Measurements from ENCODE around the gene KRT85. TPM values are rescaled to one million over a fixed set of nuclear protein-coding genes. Genes with fewer than 3 reads are reported as not detected.

The KRT85 gene
- total and polyA plus RNA-seq, 2 experiments from 2014 or later, result not detected

DNA sequence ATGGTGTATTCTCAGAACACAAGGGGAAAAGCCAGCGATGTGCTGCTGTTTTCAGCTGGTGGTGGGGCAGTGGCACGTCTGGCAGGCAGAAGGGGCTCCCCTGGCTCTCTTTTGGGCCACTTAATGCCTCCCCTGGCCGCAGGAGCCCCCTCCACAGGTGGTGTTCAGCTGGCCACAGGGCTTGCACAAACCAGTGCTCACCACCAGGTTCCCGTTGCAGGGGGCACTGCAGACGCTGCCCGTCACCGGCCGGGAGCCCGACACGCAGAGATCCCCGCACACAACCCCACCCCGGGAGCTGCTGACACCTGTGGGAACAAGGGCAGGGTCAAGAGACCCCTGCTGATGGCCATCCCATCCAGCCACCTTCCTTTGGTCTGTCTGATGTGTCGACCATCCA lies 52.8 kb downstream of the KRT85 start:
- Histone ChIP-seq H3K27me3 (replicated peaks; ENCODE audit: insufficient read depth) (peaks cover 8% of the 10 kb centered on the region), H3K4me3 (no peak overlapping the region), H4K20me1 (ENCODE audit: insufficient read depth) (no peaks in the 10 kb centered on the region), H2AFZ (no peak overlapping the region), H3K4me2 (ENCODE audit: unreplicated experiment) (no peak overlapping the region), H3K27ac (no peak overlapping the region), H3K36me3 (ENCODE audit: low read depth) (no peaks in the 10 kb centered on the region), H3F3A (ENCODE audit: insufficient read depth) (0 out of 2 replicates have a peak, but pooled peaks cover 4% of the 10 kb centered on the region), H3K79me2 (ENCODE audit: insufficient read depth) (no peaks in the 10 kb centered on the region), H3K4me1 (ENCODE audit: insufficient read depth) (peaks cover 9% of the 10 kb centered on the region), H3K9me3 (ENCODE audit: low read depth) (no peaks in the 10 kb centered on the region), H3K9me2 (ENCODE audit: insufficient read depth) (no peaks in the 10 kb centered on the region), H3K9ac (no peak overlapping the region)
- no peak for DNase-seq
- in situ Hi-C loops (cut with MboI), result no loop called here
- no peak for TF ChIP-seq EZH2phosphoT487 (IDR thresholded peaks at IDR 0.05; ENCODE audit: insufficient read depth, low read depth)
- no peak for TF ChIP-seq EZH2 (IDR thresholded peaks at IDR 0.05; ENCODE audit: insufficient read depth, poor library complexity, severe bottlenecking)
- WGBS, 2 experiments (ENCODE audit: low coverage in 1 of 2, low lambda C conversion rate in 2 of 2, missing lambda C conversion rate in 2 of 2), result 79 to 82% methylated on average over 13 of the region's 13 CpGs

DNA sequence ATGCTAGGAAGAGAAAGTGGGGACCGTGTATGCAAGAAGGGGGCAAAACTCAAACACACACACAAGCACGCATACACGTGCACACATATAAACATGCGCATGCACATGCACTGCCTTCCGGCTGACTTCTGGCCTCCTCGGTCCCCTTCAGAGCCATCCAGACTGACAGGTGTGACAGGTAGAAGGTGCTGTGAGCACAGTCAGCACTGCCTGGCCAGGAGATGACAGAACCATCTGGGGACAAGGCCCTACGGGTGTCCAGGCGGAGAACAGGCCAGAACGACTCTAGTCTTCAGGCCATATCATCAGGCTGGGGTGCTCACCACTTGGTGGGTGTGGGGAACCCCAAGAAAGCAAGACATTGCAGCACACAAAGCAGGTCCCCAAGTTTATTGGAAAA lies 53.4 kb downstream of the KRT85 start:
- H3K79me2 ChIP-seq (ENCODE audit: insufficient read depth), result no peaks in the 10 kb centered on the region
- H3K4me3 ChIP-seq, result no peak overlapping the region
- H4K20me1 ChIP-seq (ENCODE audit: insufficient read depth), result no peaks in the 10 kb centered on the region
- 82 to 84% methylated on average over 7 to 9 of the region's 9 CpGs for WGBS, 2 experiments (ENCODE audit: low coverage in 1 of 2, low lambda C conversion rate in 2 of 2, missing lambda C conversion rate in 2 of 2)
- H3K36me3 ChIP-seq (ENCODE audit: low read depth), result no peaks in the 10 kb centered on the region
- DNase-seq, result no peak
- H2AFZ ChIP-seq, result no peak overlapping the region
- H3K4me2 ChIP-seq (ENCODE audit: unreplicated experiment), result no peak overlapping the region
- H3K9me2 ChIP-seq (ENCODE audit: insufficient read depth), result no peaks in the 10 kb centered on the region
- no peaks in the 10 kb centered on the region for H3K9me3 ChIP-seq (ENCODE audit: low read depth)
- peaks cover 9% of the 10 kb centered on the region for H3K4me1 ChIP-seq (ENCODE audit: insufficient read depth)
- no peak for TF ChIP-seq EZH2phosphoT487 (IDR thresholded peaks at IDR 0.05; ENCODE audit: insufficient read depth, low read depth)
- 0 out of 2 replicates have a peak, but pooled peaks cover 4% of the 10 kb centered on the region for H3F3A ChIP-seq (ENCODE audit: insufficient read depth)
- no peak overlapping the region for H3K27ac ChIP-seq
- in situ Hi-C loops (cut with MboI), result no loop called here
- no peak overlapping the region for H3K9ac ChIP-seq
- 0 out of 2 replicates have a peak, but pooled peaks cover 2% of the 10 kb centered on the region for H3K27me3 ChIP-seq (replicated peaks; ENCODE audit: insufficient read depth)

DNA sequence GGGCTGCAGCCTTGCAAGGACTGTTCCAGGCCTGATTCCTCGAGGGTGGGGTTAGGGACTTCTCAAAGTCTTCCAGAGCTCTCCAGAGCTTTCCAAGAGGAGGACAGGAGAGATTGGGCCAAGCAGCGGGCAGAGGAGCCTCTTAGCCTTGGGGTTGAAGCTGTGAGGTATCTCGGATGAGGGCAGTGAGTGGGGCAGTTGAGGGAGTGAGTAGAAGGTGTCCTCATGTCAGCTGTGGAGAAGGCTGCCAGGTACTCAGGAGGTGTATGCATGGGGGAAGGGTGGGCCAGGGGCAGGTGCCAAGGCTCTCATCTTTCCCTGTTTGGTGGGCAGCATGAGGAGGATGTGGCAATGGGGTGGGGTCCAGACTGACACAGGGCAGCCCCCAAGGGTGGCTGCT lies 53.8 kb downstream of the KRT85 start:
- no peak overlapping the region for H3K27ac ChIP-seq
- WGBS, 2 experiments (ENCODE audit: low coverage in 1 of 2, low lambda C conversion rate in 2 of 2, missing lambda C conversion rate in 2 of 2), result 44 to 51% methylated on average over 3 of the region's 3 CpGs
- peaks cover 9% of the 10 kb centered on the region for H3K4me1 ChIP-seq (ENCODE audit: insufficient read depth)
- H2AFZ ChIP-seq, result no peak overlapping the region
- H3F3A ChIP-seq (ENCODE audit: insufficient read depth), result 0 out of 2 replicates have a peak, but pooled peaks cover 4% of the 10 kb centered on the region
- no peaks in the 10 kb centered on the region for H4K20me1 ChIP-seq (ENCODE audit: insufficient read depth)
- H3K27me3 ChIP-seq (replicated peaks; ENCODE audit: insufficient read depth), result no peaks in the 10 kb centered on the region
- in situ Hi-C loops (cut with MboI), result no loop called here
- TF ChIP-seq EZH2phosphoT487 (IDR thresholded peaks at IDR 0.05; ENCODE audit: insufficient read depth, low read depth) (no peak), EZH2 (IDR thresholded peaks at IDR 0.05; ENCODE audit: insufficient read depth, poor library complexity, severe bottlenecking) (no peak)
- H3K4me2 ChIP-seq (ENCODE audit: unreplicated experiment), result no peak overlapping the region
- H3K4me3 ChIP-seq, result no peak overlapping the region
- H3K79me2 ChIP-seq (ENCODE audit: insufficient read depth), result no peaks in the 10 kb centered on the region
- DNase-seq, result no peak
- H3K9ac ChIP-seq, result no peak overlapping the region
- no peaks in the 10 kb centered on the region for H3K9me3 ChIP-seq (ENCODE audit: low read depth)
- H3K9me2 ChIP-seq (ENCODE audit: insufficient read depth), result no peaks in the 10 kb centered on the region
- no peaks in the 10 kb centered on the region for H3K36me3 ChIP-seq (ENCODE audit: low read depth)

DNA sequence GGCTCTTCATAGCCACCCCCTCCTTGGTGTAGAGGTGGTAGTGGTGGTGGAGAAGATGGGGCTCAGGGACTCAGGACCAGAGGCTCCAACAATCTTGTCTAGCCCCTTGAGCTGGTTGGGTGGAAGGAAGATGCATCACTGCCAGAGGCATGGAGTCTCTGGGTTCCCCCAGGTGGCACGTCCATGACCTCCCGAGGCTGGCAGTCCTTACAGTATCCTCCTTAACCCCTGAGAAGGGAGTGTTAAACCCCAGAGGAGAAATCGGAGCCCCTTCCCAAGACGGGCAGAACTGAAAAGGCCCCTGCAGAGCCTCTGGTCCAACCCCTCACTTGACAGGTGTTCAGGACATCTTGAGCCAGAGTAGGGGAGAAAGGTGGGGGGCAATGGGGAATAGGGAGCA lies 55.2 kb downstream of the KRT85 start:
- H3K79me2 ChIP-seq (ENCODE audit: insufficient read depth), result no peaks in the 10 kb centered on the region
- no peaks in the 10 kb centered on the region for H4K20me1 ChIP-seq (ENCODE audit: insufficient read depth)
- in situ Hi-C loops (cut with MboI), result no loop called here
- no peak overlapping the region for H3K4me3 ChIP-seq
- no peaks in the 10 kb centered on the region for H3K9me3 ChIP-seq (ENCODE audit: low read depth)
- H3K27ac ChIP-seq, result no peak overlapping the region
- peaks cover 9% of the 10 kb centered on the region for H3K4me1 ChIP-seq (ENCODE audit: insufficient read depth)
- H2AFZ ChIP-seq, result no peak overlapping the region
- H3K4me2 ChIP-seq (ENCODE audit: unreplicated experiment), result no peak overlapping the region
- no peaks in the 10 kb centered on the region for H3K9me2 ChIP-seq (ENCODE audit: insufficient read depth)
- no peak overlapping the region for H3K9ac ChIP-seq
- H3F3A ChIP-seq (ENCODE audit: insufficient read depth), result 0 out of 2 replicates have a peak, but pooled peaks cover 4% of the 10 kb centered on the region
- DNase-seq, result no peak
- H3K36me3 ChIP-seq (ENCODE audit: low read depth), result no peaks in the 10 kb centered on the region
- WGBS, 2 experiments (ENCODE audit: low coverage in 1 of 2, low lambda C conversion rate in 2 of 2, missing lambda C conversion rate in 2 of 2), result 58 to 82% methylated on average over 4 of the region's 4 CpGs
- TF ChIP-seq EZH2 (IDR thresholded peaks at IDR 0.05; ENCODE audit: insufficient read depth, poor library complexity, severe bottlenecking), result no peak
- TF ChIP-seq EZH2phosphoT487 (IDR thresholded peaks at IDR 0.05; ENCODE audit: insufficient read depth, low read depth), result no peak
- H3K27me3 ChIP-seq (replicated peaks; ENCODE audit: insufficient read depth), result no peaks in the 10 kb centered on the region

DNA sequence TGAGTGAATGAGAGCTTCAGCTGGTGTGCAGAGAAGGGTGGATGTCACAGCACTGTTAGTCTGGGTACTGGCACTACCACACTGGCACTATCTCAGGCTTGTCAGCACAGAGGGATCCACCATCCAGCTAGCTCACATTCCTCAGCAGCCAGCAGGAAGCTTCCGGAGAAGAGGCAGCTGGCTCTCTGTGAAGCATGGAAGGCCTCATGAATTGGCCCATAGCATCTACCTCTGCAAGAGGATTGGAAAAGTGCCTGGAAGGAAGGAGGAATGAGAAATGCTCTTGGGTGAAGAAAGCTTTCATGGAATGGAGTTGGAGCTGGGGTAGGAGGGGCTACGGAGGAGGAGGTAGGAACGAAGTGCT lies 56.0 kb downstream of the KRT85 start:
- in situ Hi-C loops (cut with MboI), result no loop called here
- Histone ChIP-seq H3K27me3 (replicated peaks; ENCODE audit: insufficient read depth) (no peaks in the 10 kb centered on the region), H3K36me3 (ENCODE audit: low read depth) (no peaks in the 10 kb centered on the region), H3K4me1 (ENCODE audit: insufficient read depth) (peaks cover 9% of the 10 kb centered on the region), H3K4me3 (no peak overlapping the region), H3K27ac (peak overlapping the region; percentile 62), H4K20me1 (ENCODE audit: insufficient read depth) (no peaks in the 10 kb centered on the region), H2AFZ (no peak overlapping the region), H3F3A (ENCODE audit: insufficient read depth) (0 out of 2 replicates have a peak, but pooled peaks cover 4% of the 10 kb centered on the region), H3K9me3 (ENCODE audit: low read depth) (no peaks in the 10 kb centered on the region), H3K9ac (peak overlapping the region; percentile 39; the same call in 1 of the 2 replicates), H3K79me2 (ENCODE audit: insufficient read depth) (no peaks in the 10 kb centered on the region), H3K9me2 (ENCODE audit: insufficient read depth) (no peaks in the 10 kb centered on the region), H3K4me2 (ENCODE audit: unreplicated experiment) (no peak overlapping the region)
- no peak for TF ChIP-seq EZH2phosphoT487 (IDR thresholded peaks at IDR 0.05; ENCODE audit: insufficient read depth, low read depth)
- DNase-seq, result peak; percentile 63
- WGBS, 2 experiments (ENCODE audit: low coverage in 1 of 2, low lambda C conversion rate in 2 of 2, missing lambda C conversion rate in 2 of 2), result 48 to 60% methylated on average over 3 of the region's 3 CpGs
